Bronchial epithelial cell (primary cell): ENCODE results near the gene MCTP1. TPM values are rescaled to one million over a fixed set of nuclear protein-coding genes. Genes with fewer than 3 reads are reported as not detected.

Source experiments
- DNase-seq: peaks from one replicate; pipeline ENCODE4 v3.0.0-alpha.2; 2010; ENCODE audit warnings: low read depth
- FAIRE-seq: peaks from 2 replicates; lab custom pipeline; 2011; peaks lifted over from hg19 to GRCh38; lab: Jason Lieb, UNC
- H3K27me3 ChIP-seq: 2 replicates; pipeline ENCODE4 v1.5.1; 2011; ENCODE audit warnings: low read length; ENCODE audit not compliant: control insufficient read depth, insufficient read depth
- H3K36me3 ChIP-seq: 2 replicates; pipeline ENCODE4 v1.5.1; 2011; ENCODE audit warnings: low read length; ENCODE audit not compliant: control insufficient read depth, insufficient read depth
- H3K4me3 ChIP-seq: 2 replicates; pipeline ENCODE4 v1.5.1; 2011; ENCODE audit warnings: mild to moderate bottlenecking, low read depth, low read length, control low read depth
- CTCF ChIP-seq: IDR thresholded peaks from 2 replicates; pipeline ENCODE4 v1.5.1; 2011; ENCODE audit warnings: mild to moderate bottlenecking, moderate library complexity, low read length, control low read depth, inconsistent platforms; ENCODE audit not compliant: insufficient read depth, severe bottlenecking
- total RNA-seq: library from RNA; depleted of rRNA; stranded (reverse); fragments of >200 nt; gene quantifications from 2 replicates; pipeline ENCODE4 v1.2.1, GENCODE V29; 2014

Gene MCTP1
- total RNA-seq, 1 donor from 2014 or later, result 17.9 TPM

GRCh38 chr5:94869921-94870320 lies 415.0 kb downstream of the MCTP1 start:
- no peak overlapping the region for H3K4me3 ChIP-seq
- H3K36me3 ChIP-seq, result no peaks in the 10 kb centered on the region
- DNase-seq (no peak), FAIRE-seq (no peak)
- H3K27me3 ChIP-seq, result no peaks in the 10 kb centered on the region
- TF ChIP-seq CTCF, result no peak

GRCh38 chr5:94863951-94864350 lies 420.9 kb downstream of the MCTP1 start:
- Histone ChIP-seq H3K4me3 (no peak overlapping the region), H3K27me3 (no peaks in the 10 kb centered on the region), H3K36me3 (no peaks in the 10 kb centered on the region)
- DNase-seq, result no peak
- FAIRE-seq, result no peak
- TF ChIP-seq CTCF, result no peak

- TF ChIP-seq CTCF, result no peak
- H3K27me3 ChIP-seq, result no peaks in the 10 kb centered on the region
- FAIRE-seq, result no peak
- H3K36me3 ChIP-seq, result no peaks in the 10 kb centered on the region
- DNase-seq, result no peak
- no peak overlapping the region for H3K4me3 ChIP-seq
Observed at GRCh38 chr5:94857111-94857510, 427.8 kb downstream of the MCTP1 start.

- H3K36me3 ChIP-seq, result no peaks in the 10 kb centered on the region
- FAIRE-seq (no peak), DNase-seq (no peak)
- TF ChIP-seq CTCF, result no peak
- H3K27me3 ChIP-seq, result no peaks in the 10 kb centered on the region
- no peak overlapping the region for H3K4me3 ChIP-seq
Observed at GRCh38 chr5:94856257-94856800, 428.6 kb downstream of the MCTP1 start.

GRCh38 chr5:94855543-94855942 lies 429.4 kb downstream of the MCTP1 start:
- no peak for TF ChIP-seq CTCF
- FAIRE-seq (no peak), DNase-seq (no peak)
- no peak overlapping the region for H3K4me3 ChIP-seq
- H3K27me3 ChIP-seq, result no peaks in the 10 kb centered on the region
- H3K36me3 ChIP-seq, result no peaks in the 10 kb centered on the region

GRCh38 chr5:94853120-94853519 lies 431.8 kb downstream of the MCTP1 start:
- H3K4me3 ChIP-seq, result no peak overlapping the region
- no peak for DNase-seq
- H3K27me3 ChIP-seq, result no peaks in the 10 kb centered on the region
- H3K36me3 ChIP-seq, result no peaks in the 10 kb centered on the region
- no peak for FAIRE-seq
- no peak for TF ChIP-seq CTCF
